GM18517 (cell line): Measurements from ENCODE around the gene HINT1.
"Not testable (repeated sequence)": the region's sequence is repeated elsewhere in the genome, so short reads cannot be mapped to it uniquely, and the experiment has no call there.

Experiments
- ATAC-seq: cut with Tn5 transposase; IDR thresholded peaks from one replicate; pipeline ENCODE4 v1.9.1; 2021; ENCODE audit warnings: mild to moderate bottlenecking, moderate library complexity; ENCODE audit not compliant: unreplicated experiment

Gene HINT1

DNA sequence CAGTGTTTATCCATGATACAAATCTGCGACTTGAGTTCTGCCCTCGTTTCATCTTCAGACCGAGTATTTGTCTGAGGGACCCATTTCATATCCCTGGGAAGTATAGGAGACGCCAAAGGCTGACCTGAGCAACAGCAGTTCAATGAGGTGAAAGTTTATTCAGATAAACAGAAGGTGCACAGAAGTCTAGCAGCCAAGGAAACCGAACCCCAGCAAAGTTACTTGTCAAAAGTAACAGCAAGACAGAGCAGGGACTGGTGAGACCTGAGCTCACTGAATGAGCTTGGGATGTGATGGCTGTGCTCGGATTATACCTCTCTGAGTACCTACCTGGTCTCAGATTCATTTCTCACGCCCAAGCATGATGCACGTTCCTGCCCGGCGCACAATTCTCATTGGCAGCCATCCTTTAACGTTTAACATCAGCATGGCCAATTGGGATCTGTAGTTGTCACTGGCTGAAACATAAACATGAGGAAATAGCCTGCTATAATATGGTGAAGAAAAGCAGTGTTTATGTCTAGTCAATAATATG is 6.3 kb upstream of the HINT1 start:
- peak; percentile 2 for ATAC-seq

DNA sequence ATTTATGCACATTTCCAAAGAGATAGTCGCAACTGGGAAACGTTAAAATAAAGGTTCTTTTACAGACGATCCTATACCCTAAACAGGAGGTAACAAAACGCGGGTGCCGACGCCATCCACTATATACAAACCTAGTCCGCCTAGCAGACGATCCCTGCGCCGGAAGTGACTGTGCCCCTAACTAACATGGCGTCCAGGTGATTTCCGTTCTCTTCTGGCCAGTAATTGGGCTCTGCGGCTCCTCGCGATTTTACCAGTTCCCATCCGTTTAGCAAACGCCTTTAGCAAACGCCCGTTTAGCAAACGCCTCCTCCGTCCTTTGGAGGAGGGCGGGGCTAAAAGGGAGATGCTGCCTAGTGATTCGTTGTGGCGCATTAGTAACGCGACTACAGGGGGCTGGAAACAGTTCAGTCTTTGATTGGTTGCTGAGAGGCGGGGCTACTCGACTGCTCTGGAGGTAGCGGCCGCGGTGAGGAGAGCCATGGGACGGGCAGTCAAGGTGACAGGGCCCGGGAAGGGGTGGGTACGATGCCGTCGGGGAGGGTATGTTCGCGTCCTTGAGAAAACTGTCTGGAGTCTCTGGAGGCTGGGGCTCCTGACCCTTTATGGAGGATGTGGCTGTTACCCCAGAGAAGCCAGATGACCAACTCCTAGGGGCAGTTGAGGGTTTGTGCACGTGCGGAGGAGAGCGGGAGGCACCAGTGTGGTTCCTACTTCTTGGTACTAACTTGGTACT is 5.7 kb upstream of the HINT1 start, which contains the start of gene LYRM7:
LYRM7 (plus strand) TSS at position 405 of the 736 bp plus-strand sequence; CDS start at position 482, 77 bp downstream.
- ATAC-seq: peak; percentile 98

DNA sequence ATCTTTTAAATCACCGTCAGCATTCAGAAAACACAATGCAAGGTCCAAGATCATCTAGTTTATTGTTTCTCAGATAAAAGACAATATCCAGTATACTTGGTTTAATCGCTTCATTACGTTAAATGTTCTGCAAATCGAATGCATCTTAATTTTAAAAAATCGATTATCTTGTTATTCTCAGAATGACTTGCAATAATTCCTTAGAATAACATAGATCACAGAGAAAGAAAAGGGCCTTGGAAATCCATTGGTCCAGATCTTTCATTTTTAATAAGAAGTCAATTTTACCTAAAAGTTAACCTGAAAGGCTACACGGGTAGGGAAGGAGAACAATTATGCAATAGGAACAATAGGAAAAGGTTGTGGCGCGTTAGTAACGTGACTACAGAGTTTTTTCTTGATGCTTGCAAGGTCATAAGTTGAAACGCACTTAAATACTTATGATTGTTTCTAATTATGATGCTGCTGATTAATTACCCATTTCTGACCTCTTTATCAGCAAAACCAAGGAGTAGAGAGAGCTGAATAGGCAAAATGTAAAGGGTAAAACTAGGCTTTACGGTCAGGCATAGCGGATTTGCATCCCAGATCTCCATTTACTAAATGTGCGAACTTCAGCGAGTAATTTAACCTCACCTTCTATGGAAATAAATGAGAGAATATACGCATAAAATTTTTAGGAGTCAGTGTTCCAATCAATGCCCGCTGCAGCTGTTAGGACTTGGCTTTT is 4.9 kb upstream of the HINT1 start:
- no peak for ATAC-seq

DNA sequence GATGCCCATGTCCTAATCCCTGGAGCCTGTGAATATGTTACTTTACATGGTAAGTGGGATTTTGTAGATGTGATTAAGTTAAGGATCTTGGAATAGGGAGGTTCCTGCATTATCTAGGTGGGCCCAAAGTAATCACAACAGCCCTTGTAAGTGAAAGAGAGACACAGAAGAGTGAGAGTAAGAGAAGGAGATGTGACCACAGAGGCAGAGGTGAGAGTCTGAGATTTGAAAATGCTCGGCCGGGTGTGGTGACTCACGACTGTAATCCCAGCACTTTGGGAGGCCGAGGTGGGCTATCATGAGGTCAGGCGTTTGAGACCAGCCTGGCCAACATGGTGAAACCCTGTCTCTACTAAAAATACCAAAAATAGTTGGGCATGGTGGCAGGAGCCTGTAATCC is 2.6 kb upstream of the HINT1 start:
- no peak for ATAC-seq

DNA sequence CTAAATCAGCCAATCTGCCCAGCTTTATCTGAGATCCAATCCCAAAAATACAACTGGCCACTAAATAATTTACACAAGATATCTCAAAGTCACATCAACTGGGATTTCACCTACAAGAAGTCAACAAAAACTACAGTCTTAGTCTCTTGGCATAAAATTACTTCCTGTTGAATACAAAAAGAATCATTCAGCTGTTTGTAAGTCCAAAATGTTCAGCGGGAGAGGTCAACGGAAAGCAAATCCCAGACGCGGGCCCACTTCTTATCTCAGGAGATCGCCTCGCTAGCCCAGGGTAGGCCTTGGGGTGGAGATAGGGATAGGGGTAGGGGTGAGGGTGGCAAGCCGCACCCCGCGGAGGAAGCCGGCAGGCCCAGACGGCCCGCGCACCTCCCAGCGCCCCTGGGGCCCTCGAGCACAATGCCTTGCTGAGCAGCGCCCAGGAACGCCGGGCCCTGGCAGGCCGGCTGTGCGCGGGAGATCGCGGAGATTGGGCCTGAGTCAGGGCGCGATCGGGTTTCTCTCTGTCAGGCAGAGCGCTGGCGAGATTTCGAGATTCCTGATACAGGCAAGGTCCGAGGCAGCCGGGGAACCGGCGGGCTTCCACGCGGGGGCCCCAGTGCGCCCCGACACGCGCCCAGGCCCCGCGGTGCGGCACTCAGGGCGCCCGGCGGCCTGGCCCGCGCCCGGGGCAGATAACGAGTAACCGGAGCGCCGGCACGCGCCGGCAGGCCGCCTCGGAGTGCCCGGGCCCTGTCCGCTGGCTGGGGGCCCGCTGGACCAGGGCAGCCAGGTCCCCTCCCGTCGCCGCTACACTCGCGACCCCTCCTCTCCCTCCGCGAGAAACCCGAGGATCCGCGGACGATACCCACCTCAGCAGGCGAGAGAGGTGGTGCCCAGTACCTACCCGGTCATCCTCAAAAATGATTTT is 601 bp downstream of the HINT1 start:
- ATAC-seq: peak; percentile 69

DNA sequence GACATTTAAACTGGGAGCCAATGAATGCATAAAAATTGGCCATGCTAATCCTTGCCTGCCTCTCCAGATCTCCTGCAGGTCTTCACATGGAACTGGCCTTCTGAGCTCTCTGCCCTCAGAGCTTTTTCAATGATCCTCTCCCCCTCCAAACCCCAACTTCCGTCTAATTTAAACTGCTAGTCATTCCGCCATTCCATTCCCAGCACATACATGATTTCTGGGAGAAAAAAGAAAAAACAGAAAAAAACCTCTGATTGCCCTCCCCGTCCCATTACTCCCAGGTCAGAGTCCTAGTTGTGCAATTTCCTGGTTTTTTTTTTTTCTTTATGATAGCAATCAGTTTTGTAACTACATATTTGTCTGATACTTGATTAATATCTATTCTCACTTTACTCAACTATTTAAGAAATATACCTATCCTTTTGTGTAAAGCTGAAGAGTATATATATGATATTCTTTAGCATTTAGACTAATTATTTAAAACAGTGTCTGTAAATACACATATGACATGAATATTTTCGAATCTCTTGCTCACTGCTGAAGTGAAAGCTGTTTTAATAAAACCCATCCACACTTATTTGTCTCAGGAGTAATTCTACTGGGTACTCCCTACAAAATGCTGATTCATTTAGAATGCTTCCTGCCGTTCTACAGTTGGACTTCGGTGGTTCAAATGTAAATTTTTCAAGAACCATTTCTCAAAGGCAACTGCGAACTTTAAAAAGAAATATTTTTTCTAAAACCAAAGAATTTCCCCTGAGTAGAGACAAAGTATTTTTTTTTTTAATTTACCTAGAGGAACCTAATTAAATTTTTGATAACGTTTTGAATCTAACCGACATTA is 1.6 kb downstream of the HINT1 start:
- ATAC-seq: no peak

DNA sequence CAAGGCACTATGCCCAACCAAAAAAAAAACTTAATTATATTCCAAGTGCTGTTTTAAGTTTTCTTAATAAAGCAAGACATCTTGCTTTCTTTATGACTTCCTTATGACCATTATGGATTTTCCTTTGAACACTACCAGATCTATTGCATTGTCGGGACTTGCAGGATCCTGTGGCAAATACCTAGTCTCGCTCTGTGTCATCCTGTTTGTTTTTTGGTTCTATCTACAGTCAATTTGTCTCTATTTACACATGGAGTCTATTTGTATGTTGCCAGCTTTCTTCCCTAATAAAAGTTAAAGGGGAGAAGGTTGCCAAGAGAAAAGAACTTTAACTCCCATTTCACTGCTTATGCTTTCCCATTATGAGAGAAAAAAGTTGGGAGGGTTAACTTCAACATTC is 4.9 kb downstream of the HINT1 start:
- no peak for ATAC-seq

DNA sequence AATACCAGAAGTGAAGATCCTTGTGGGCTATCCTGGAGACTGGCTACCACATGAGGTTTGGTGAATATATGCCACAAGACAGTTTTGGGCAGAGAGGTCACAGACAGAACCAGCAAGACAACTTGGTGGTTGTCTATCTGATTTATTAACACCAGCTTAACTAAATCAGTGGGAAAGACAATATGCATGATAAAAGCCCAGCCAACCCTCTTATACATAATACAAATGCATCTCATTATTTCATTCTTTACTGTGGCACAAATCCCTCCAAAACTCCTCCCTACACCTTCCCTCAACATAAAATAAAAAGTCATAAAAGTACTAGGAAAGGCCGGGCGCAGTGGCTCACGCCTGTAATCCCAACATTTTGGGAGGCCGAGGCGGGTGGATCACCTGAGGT is 8.1 kb downstream of the HINT1 start:
- no peak for ATAC-seq

DNA sequence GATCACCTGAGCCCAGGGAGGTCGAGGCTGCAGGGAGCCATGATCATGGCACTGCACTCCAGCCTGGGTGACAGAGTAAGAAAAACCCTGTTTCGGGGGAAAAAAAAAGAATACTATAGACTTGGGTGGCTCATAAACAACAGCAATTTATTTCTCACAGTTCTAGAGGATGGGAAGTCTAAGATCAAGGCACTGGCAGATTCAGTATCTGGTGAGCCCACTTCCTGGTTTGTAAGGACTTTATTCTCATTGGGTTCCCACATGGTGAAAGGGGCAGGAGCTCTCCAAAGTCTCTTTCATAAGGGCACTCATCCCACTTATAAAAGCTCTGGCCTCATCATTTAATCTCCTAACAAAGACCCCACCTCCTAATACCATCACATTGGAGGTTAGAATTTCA is 8.7 kb downstream of the HINT1 start:
- ATAC-seq: no peak

DNA sequence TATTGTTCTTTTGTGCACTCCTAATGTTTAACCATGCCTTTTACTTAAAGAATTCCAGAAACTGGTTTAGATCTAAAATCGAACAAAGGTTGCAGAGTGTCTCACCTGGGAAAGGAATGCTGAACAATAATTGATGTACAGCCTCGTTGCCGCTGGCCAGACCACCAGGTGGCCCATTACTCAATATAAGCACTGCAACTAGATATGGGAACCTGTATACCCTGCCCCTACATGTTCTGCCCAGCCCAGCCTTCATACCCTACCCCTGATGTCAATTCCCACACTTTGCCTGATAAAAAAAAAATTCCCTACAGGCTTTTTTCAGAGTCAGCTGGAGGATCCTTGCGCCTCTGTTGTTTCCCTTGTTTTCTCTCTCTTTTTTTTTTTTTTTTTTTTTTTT is 13.8 kb downstream of the HINT1 start:
- ATAC-seq: no peak

DNA sequence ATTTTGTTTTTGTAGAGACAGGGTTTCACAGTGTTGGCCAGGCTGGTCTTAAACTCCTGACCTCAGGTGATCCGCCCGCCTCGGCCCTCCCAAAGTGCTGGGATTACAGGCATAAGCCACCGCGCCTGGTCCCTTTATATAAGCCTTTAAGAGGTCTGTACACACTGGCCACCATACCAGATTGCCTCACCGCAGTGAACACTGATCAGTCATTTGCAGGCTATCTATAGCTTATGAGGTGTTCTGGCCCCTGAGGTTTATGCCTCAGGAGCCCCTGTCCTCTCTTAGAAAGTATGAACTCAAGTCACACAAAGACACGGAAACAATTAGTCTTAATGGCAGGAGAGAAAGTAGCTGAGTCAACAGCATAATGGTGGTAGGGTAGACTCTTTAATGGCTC is 14.6 kb downstream of the HINT1 start:
- ATAC-seq: no peak

DNA sequence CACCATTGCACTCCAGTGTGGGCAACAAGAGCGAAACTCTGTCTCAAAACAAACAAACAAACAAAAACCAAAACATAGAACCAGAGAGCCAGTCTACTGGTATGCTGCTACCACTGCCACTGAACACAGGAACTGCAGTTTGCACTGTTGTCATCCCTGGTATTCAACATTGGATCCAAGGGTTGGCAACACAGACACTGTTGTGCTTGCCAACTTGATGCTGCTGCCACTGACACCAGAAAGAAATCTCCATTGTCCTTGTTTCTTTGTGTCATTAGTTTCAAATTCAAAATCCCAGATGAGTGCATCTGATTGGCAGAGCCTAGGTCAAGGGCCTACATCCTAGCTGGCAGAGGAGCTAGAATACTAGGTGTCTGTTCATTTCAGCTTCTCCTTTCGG is 16.2 kb downstream of the HINT1 start:
- ATAC-seq: no peak

DNA sequence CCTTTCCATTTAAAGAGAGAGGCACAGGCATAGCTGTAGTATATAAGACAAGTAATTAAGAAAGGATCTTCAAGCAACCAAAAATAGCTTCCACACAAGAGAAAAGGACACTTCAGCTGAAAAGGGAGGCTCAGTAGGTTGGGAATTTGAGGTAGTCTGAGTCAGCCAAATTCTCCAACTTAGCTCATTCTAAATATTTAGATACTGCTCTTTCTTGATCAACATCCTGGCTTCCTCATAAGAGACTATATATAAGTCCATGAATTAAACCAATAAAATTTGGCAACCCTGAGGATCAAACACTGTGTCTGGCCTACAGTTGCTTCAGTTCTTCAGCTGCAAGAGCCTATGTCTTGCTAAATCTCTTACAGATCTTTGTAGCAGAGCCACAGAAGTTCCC is 17.8 kb downstream of the HINT1 start:
- no peak for ATAC-seq

DNA sequence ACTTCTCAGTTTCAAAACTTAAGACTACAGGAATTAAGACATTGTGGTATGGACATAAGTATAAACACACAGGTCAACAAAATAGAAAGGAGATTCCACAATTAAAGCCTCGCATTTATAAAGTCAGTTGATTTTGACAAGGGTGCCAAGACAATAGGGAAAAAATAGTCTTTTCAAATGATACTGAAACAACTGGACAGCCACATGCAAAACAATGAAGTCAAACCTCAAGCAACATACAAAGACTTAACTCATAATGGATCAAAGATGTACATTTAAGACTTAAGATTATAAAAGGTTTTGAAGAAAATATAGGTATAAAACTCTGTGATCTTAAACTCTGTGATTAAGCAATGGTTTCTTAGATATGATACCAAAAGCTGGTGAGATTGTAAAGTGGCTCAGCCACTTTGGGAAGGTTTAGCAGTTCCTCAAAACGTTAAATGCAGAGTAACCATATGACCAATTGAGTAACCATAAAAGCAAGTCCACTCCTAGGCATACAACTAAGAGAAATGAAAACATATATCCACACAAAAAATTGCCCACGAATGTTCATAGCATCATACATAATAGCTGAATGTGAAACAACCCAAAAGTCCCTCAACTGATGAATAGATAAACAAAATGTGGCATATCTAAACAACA is 22.0 kb downstream of the HINT1 start:
- ATAC-seq: no peak

DNA sequence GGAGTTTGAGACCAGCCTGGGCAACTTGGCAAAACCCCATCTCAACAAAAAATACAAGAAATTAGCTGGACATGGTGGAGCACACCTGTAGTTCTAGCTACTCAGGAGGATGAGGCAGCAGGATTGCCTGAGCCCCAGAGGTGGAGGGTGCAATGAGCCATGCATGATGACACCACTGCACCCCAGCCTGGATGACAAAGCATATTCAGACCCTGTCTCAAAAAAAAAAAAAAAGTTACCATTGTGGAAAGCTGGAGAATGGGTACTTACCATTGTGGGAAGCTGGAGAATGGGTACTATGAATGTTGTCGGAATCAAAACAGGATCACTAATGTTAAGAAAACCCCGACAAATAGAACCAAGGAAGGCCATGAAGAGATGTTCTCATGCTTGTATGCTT is 25.7 kb downstream of the HINT1 start:
- ATAC-seq: no peak

DNA sequence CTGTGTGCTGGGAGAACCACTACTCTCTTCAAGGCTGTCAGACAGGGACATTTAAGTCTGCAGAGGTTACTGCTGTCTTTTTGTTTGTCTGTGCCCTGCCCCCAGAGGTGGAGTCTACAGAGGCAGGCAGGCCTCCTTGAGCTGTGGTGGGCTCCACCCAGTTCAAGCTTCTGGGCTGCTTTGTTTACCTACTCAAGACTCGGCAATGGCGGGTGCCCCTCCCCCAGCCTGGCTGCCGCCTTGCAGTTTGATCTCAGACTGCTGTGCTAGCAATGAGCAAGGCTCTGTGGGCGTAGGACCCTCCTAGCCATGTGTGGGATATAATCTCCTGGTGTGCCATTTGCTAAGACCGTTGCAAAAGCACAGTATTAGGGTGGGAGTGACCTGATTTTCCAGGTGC is 26.6 kb downstream of the HINT1 start:
- ATAC-seq: not testable (repeated sequence)

DNA sequence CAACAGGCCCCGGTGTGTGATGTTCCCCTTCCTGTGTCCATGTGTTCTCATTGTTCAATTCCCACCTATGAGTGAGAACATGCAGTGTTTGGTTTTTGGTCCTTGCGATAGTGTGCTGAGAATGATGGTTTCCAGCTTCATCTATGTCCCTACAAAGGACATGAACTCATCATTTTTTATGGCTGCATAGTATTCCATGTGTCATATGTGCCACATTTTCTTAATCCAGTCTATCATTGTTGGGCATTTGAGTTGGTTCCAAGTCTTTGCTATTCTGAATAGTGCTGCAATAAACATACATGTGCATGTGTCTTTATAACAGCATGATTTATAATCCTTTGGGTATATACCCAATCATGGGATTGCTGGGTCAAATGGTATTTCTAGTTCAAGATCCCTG is 32.0 kb downstream of the HINT1 start:
- not testable (repeated sequence) for ATAC-seq

DNA sequence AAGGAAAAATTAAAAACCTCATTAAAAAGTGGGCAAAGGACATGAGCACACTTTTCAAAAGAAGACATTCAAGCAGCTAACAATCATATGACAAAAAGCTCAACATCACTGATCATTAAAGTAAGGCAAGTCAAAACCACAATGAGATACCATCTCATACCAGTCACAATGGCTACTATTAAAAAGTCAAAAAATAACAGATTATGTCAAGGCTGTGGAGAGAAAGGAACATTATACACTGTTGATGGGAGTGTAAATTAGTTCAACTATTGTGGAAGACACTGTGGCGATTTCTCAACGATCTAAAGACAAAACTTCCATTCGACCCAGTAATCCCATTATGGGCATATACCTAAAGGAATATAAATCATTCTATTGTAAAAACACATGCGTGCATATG is 35.8 kb downstream of the HINT1 start:
- ATAC-seq: no peak

DNA sequence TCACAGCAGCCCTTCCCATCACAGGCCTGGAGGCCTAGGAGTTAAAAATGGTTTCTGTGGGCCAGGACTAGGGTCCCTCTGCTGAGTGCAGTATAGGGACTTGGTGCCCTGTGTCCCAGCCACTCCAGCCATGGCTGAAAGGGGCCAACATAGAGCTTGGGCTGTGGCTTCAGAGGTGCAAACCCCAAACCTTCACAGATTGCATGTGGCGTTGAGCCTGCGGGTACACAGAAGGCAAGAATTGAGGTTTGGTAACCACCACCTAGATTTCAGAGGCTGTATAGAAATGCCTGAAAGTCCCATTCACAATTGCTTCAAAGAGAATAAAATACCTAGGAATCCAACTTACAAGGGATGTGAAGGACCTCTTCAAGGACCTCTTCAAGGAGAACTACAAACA is 37.8 kb downstream of the HINT1 start:
- ATAC-seq: not testable (repeated sequence)

DNA sequence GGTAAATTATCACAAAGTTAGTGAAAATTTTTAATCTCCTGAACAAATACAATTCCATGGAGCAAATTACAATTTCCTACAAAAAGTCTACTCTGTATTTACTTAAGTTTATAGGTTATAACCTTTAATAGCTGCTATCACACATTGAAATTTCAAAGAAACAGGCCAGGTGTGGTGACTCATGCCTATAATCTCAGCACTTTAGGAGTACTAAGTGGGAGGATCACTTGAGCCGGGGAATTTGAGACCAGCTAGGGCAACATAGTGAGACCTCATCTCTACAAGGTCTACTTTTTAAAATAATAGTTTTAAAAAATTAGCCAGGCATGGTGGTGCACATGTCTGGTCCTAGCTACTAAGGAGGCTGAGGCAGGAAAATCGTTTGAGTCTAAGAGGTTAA is 50.3 kb downstream of the HINT1 start:
- no peak for ATAC-seq
